Liver (tissue), 3 donors: ENCODE data around the gene QDPR.

Experiments
- CTCF ChIP-seq: fragments of 150-350 bp; IDR thresholded peaks from 2 replicates; pipeline ENCODE4 v1.5.1; 2017; ENCODE audit warnings: improper control_type of control experiment, low read depth, low read length; ENCODE audit not compliant: missing input control
- JUND ChIP-seq, 2 donors: IDR thresholded peaks; 2 replicates each; pipeline ENCODE4 v1.6.1; 2016; ENCODE audit warnings: antibody characterized with exemption in 2 of 2
- donor health status: healthy.
- donor health status: healthy.

DNA sequence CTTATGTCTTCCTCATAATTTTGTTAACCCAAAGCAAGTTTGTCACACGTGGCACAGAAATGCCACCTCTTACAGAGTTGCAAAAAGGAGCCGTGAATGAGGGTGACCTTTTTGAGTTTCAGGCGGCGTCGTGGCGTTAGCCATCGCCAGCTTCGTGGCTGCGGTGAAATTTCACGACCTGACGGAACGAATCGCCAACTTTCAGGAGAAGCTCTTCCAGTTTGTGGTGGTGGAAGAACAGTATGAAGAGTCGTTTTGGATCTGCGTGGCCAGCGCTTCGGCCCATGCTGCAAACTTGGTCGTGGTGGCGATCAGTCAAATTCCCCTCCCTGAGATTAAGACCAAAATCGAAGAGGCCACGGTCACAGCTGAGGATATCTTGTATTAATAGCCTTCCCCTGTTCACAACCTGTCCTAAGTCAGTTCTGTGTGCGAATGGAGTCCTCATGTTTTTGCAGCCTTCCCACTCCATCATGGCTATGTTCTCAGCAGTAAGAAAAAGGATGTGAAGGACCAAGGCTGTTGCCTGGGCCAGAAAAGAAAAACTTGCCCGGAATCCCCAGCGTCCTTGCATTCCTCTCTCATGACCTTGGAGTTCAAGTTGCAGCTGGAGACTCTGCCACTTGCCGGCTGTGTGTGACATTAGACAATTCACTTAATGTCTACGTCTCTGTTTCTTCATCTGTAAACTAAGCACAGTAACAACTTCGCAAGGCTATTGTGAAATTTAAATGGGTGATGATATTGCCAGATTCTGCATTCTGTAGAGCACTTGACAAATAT is 15.0 kb upstream of the QDPR start:
- TF ChIP-seq CTCF (no peak), JUND (IDR thresholded peaks at IDR 0.05) (no peak)
